GM18517 (cell line): ENCODE data around the gene FCER1A.

Experiments used
- ATAC-seq: cut with Tn5 transposase; IDR thresholded peaks from one replicate; pipeline ENCODE4 v1.9.1; 2021; ENCODE audit warnings: mild to moderate bottlenecking, moderate library complexity; ENCODE audit not compliant: unreplicated experiment

Gene FCER1A

GRCh38 chr1:159302095-159302494 is at the start of gene FCER1A:
TSS of gene FCER1A (plus strand) at chr1:159302336. CDS start at chr1:159302365, 29 bp downstream.
- ATAC-seq: no peak

- no peak for ATAC-seq
Measured at GRCh38 chr1:159261311-159261710, 40.8 kb upstream of the FCER1A start.

- no peak for ATAC-seq
Measured at GRCh38 chr1:159261721-159262494, 40.2 kb upstream of the FCER1A start.

GRCh38 chr1:159266832-159267231 is 35.3 kb upstream of the FCER1A start:
- ATAC-seq: no peak

- no peak for ATAC-seq
Measured at GRCh38 chr1:159274631-159275030, 27.5 kb upstream of the FCER1A start.

- no peak for ATAC-seq
Measured at GRCh38 chr1:159275891-159276290, 26.2 kb upstream of the FCER1A start.

- ATAC-seq: no peak
Measured at GRCh38 chr1:159279773-159280172, 22.4 kb upstream of the FCER1A start.

GRCh38 chr1:159282118-159282517 is 20.0 kb upstream of the FCER1A start:
- ATAC-seq: no peak

- ATAC-seq: no peak
Measured at GRCh38 chr1:159289060-159289459, 13.1 kb upstream of the FCER1A start.

- no peak for ATAC-seq
Measured at GRCh38 chr1:159291424-159291823, 10.7 kb upstream of the FCER1A start.

GRCh38 chr1:159296706-159297375 is 5.3 kb upstream of the FCER1A start:
- no peak for ATAC-seq

- no peak for ATAC-seq
Measured at GRCh38 chr1:159300146-159300545, 2.0 kb upstream of the FCER1A start.

- ATAC-seq: no peak
Measured at GRCh38 chr1:159307346-159308020, 5.3 kb downstream of the FCER1A start.

- no peak for ATAC-seq
Measured at GRCh38 chr1:159311679-159312078, 9.5 kb downstream of the FCER1A start.

- no peak for ATAC-seq
Measured at GRCh38 chr1:159315381-159315780, 13.2 kb downstream of the FCER1A start.

- no peak for ATAC-seq
Measured at GRCh38 chr1:159318784-159319551, 16.8 kb downstream of the FCER1A start.

- no peak for ATAC-seq
Measured at GRCh38 chr1:159334797-159335196, 32.7 kb downstream of the FCER1A start.

GRCh38 chr1:159338018-159338417 is 35.9 kb downstream of the FCER1A start:
- no peak for ATAC-seq

- ATAC-seq: no peak
Measured at GRCh38 chr1:159339536-159339935, 37.4 kb downstream of the FCER1A start.

- no peak for ATAC-seq
Measured at GRCh38 chr1:159341736-159342135, 39.6 kb downstream of the FCER1A start.
